HEK293 (cell line): ENCODE measurements around the gene UBQLN1.

ENCODE experiments used
- CTCF ChIP-seq: fragments of 450-650 bp; formaldehyde crosslinking; IDR thresholded peaks from 2 replicates; pipeline ENCODE4 v1.5.1; 2016; ENCODE audit warnings: missing biosample characterization, missing genetic modification characterization
- HOXC10 ChIP-seq: sonication (generic); formaldehyde crosslinking; IDR thresholded peaks from 2 replicates; pipeline ENCODE4 v1.8.1; 2023; ENCODE audit warnings: mild to moderate bottlenecking, missing genetic modification reagents
- PBX3 ChIP-seq: sonication (generic); formaldehyde crosslinking; IDR thresholded peaks from 2 replicates; pipeline ENCODE4 v1.8.1; 2022; ENCODE audit warnings: mild to moderate bottlenecking, moderate library complexity, missing genetic modification reagents
- ZBTB44 ChIP-seq: fragments of 450-650 bp; IDR thresholded peaks from 2 replicates; pipeline ENCODE4 v1.5.1; 2018; ENCODE audit warnings: missing biosample characterization, mild to moderate bottlenecking, missing genetic modification characterization
- ZNF621 ChIP-seq: fragments of 450-650 bp; formaldehyde crosslinking; IDR thresholded peaks from 2 replicates; pipeline ENCODE4 v1.5.1; 2017; ENCODE audit warnings: missing biosample characterization, missing genetic modification characterization
- ZNF777 ChIP-seq: fragments of 450-650 bp; formaldehyde crosslinking; IDR thresholded peaks from 2 replicates; pipeline ENCODE4 v1.5.1; 2017; ENCODE audit warnings: missing biosample characterization, missing genetic modification characterization, borderline replicate concordance
- TF ChIP-seq, protein P1 (sequence below): fragments of 450-650 bp; formaldehyde crosslinking; IDR thresholded peaks from 2 replicates; pipeline ENCODE4 v1.5.1; 2017; ENCODE audit warnings: missing biosample characterization, missing genetic modification characterization

- TF ChIP-seq, protein P1, sequence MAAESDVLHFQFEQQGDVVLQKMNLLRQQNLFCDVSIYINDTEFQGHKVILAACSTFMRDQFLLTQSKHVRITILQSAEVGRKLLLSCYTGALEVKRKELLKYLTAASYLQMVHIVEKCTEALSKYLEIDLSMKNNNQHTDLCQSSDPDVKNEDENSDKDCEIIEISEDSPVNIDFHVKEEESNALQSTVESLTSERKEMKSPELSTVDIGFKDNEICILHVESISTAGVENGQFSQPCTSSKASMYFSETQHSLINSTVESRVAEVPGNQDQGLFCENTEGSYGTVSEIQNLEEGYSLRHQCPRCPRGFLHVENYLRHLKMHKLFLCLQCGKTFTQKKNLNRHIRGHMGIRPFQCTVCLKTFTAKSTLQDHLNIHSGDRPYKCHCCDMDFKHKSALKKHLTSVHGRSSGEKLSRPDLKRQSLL (tag by site-specific recombination): no peak
- TF ChIP-seq ZNF777: no peak
- no peak for TF ChIP-seq CTCF (tag by site-specific recombination)
- no peak for TF ChIP-seq HOXC10
- no peak for TF ChIP-seq ZNF621 (tag by site-specific recombination)
- no peak for TF ChIP-seq PBX3 (CRISPR knock-in tag)
- no peak for TF ChIP-seq ZBTB44 (tag by site-specific recombination)
Observed at GRCh38 chr9:83714329-83714728, 6.6 kb upstream of the UBQLN1 start.
